HFF-Myc (cell line): ENCODE measurements around the gene ARHGEF6.

Experiments
- DNase-seq: peaks from one replicate; pipeline ENCODE4 v3.0.0-alpha.2; 2011; ENCODE audit warnings: low read depth; ENCODE audit errors: extremely low read depth
- H3K4me3 ChIP-seq: replicated peaks from 2 replicates; pipeline ENCODE4 v1.5.1; 2011; ENCODE audit warnings: low read depth, mild to moderate bottlenecking, control low read depth, low read length
- CTCF ChIP-seq: IDR thresholded peaks from 2 replicates; pipeline ENCODE4 v1.5.1; 2012; ENCODE audit warnings: mild to moderate bottlenecking, low read depth, low read length, control low read depth; ENCODE audit errors: missing control alignments

ARHGEF6 gene

GRCh38 chrX:136735601-136736000 lies 45.1 kb downstream of the ARHGEF6 start:
- no peak for TF ChIP-seq CTCF
- H3K4me3 ChIP-seq: no peak overlapping the region
- DNase-seq: no peak

- no peak overlapping the region for H3K4me3 ChIP-seq
- no peak for DNase-seq
- TF ChIP-seq CTCF: no peak
Measured at GRCh38 chrX:136733613-136734012, 47.1 kb downstream of the ARHGEF6 start.

GRCh38 chrX:136731798-136732197 lies 48.9 kb downstream of the ARHGEF6 start:
- TF ChIP-seq CTCF: no peak
- no peak for DNase-seq
- no peak overlapping the region for H3K4me3 ChIP-seq

GRCh38 chrX:136731207-136731782 lies 49.4 kb downstream of the ARHGEF6 start:
- no peak for TF ChIP-seq CTCF
- H3K4me3 ChIP-seq: no peak overlapping the region
- no peak for DNase-seq

GRCh38 chrX:136728393-136728792 lies 52.3 kb downstream of the ARHGEF6 start:
- TF ChIP-seq CTCF: no peak
- H3K4me3 ChIP-seq: no peak overlapping the region
- no peak for DNase-seq

GRCh38 chrX:136725441-136726104 lies 55.2 kb downstream of the ARHGEF6 start:
- no peak for DNase-seq
- no peak overlapping the region for H3K4me3 ChIP-seq
- TF ChIP-seq CTCF: no peak
